Eye (tissue), 1 donor: ENCODE data around the gene HDAC4.
A peak's percentile ranks its signal among the peaks of the same experiment; 100 is the strongest.
"Not testable (repeated sequence)": the region's sequence is repeated elsewhere in the genome, so short reads cannot be mapped to it uniquely, and the experiment has no call there.

Experiments used
- DNase-seq: peaks from one replicate; pipeline ENCODE4 v3.0.0-alpha.2; 2015

The HDAC4 gene

DNA sequence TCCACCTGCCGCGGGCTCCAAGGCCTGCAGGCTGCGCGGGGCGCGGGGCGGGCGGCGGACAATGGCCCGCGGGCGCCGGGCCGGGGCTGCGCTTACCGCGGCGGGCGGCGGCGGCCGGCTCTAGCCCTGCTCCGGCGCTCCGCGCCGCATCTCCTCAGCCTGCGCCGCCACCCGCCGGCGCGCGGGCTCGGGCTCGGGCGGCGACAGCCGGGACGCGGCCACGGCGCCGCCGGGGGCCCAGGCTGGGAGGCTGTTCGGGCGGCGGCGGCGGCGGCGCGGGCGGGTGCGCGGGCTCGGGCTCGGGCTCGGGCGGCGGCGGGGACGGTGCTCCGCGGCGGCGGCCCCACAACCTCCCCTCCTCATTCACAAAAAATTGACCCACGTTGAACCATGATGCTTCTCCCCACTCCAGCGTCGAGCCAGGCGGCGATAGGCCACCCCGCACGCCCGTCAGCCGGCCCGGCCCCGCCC lies at the start of gene HDAC4:
TSS of gene HDAC4 (minus strand) at position 425 of the 471 bp plus-strand sequence. CDS start 48,321 bp downstream, outside the sequence.
- no peak for DNase-seq

DNA sequence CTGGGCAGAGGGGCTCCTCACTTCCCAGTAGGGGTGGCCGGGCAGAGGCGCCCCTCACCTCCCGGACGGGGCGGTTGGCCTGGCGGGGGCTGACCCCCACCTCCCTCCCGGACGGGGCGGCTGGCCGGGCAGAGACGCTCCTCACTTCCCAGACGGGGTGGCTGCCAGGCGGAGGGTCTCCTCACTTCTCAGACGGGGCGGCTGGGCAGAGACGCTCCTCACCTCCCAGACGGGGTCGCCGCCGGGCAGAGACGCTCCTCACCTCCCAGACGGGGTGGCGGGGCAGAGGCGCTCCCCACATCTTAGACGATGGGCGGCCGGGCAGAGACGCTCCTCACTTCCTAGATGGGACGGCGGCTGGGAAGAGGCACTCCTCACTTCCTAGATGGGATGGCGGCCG lies 48.6 kb upstream of the HDAC4 start:
- DNase-seq, result not testable (repeated sequence)

DNA sequence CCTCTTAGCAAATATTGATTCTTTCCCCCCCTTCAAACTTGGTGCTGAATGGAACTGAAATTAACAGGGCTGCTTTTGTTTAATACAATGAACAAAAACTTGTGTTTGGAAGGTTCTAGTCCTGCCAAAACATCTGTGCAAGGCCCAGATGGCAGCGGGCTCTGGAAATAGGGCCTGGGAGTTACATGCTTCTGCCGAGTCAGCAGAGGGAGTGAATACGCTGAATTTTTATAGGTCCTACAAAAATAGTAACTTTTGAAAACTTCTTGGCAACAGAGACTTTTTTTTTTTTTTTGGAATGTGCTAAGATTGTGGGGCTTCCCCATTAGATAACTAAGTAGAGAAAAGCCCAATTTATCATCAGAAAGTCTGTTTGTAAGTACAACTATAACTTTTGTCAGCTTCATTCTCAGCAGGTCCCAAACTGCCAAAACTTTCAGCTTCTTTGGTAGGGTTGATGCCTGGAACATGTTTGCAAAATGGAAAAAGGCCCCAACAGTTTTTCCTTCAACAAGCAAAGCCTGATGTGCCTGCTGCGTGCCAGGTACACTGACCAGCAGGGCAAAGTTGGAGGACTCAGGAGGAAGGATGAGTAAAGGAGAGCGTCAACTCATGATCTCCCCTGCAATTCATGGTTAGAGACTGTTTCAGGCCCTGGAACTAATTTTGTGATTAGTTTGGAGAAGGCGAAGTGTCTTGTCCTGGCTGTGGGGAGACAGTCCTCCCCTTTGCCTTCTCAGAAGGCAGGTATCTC lies 45.1 kb upstream of the HDAC4 start:
- no peak for DNase-seq

DNA sequence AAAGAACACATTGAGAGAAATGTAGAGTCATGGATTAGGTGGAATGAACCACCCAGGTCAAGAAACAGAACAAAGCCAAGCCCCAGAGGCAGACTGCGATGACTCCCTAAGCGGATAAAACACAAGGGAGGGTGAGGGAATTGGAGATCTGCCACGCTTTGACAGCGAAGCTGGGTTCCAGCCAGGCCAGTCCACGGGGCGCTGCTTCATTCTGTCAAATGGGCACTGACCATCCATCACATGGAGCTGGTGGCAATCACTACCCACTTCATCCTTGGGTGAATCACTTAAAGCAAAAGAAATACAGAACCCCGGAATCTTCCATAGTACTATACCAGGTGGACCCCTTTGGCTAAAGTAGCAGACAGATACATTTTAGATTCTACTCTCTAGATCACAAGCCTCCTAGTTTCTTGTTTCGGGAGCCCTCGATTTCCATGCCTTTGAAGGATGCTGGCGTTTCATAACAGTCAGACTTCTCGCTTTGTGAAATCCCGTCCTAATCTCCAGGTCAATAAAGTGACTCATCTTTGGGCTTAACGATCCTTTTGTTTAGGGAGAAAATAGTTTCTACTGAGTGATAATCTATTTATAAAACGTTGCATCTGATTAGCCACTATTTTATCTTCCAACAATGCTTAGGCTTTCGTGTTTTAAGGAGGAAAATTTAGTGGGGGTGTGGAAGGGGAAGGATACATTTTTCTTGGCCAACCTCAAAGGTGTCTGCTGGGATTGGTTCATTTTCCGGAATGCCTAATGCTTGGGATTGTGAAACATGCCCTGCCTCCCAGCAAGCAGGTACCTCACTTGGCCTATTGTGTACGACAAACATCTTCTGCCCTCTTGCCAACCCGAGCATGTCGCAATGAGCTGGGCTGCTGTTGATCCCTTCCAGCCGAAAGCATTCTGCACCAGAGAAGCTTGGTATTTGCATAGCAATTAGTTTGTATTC lies 44.1 kb upstream of the HDAC4 start:
- DNase-seq, result no peak

DNA sequence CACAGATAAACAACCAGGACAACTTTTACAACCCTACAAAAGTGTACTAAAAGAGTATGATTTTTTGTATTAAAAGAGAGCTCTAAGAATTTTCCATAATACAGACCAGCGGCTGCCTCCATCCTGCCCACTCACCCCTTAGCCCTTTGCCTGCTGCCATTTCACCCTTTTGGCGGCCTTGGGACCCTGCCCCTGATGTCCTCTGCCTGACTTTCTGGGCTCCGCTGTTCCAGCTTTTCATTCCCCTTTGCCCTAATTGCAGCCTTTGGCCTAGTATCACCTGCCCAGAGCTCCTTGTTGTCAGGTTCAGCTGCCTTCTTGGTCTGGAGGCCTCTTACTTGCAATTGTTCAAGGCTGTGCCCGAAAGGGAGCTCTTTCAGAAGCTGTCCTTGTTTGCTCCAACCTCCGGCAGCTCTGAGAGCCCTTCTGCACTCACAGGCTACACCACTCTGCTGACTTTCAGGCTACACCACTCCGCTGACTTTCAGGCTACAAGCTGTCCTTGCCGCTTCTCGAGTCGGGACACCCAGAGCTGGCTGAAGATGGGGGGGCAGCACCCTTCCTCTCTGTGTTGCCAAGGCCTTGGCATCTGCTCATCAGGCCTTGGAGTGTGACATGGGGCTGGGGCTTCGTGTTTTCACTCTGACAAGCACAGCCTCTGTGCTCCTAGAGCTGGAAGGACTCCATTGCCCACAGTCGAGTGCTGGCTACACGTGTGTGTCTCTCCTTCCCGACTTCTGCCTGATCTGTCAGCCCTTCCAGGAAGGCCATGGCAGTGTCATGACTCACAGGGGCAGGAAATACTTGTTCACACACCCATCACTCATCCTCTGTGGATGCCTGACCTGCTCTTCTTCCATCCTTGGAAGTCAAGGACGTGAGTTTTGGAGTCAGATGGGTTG lies 43.1 kb upstream of the HDAC4 start:
- DNase-seq, result no peak

DNA sequence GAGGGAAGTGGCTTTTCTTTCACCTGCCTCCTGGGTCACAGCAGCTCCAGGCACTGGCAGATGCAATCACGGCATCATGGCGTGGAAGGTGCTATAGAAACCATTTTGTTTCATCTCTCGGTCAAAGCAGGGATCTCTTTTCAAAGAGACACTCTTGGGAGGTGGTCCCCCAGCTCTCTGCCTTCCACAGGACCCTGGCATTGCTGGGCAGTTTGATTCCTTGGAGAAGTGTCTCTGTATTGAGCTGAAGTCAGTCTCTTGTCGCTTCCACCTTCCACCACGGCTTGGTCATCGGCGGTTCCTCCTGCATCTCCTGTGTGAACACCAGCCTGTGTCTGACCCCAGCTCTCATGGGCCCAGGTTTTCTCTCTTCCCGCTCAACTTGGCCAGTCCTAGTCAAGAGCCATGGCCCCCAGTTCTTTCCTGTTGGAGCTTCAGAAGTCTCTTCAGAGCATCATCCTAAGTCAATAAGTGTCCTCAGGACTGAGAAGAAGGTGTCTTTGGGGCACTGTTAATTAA lies 42.3 kb upstream of the HDAC4 start:
- no peak for DNase-seq

DNA sequence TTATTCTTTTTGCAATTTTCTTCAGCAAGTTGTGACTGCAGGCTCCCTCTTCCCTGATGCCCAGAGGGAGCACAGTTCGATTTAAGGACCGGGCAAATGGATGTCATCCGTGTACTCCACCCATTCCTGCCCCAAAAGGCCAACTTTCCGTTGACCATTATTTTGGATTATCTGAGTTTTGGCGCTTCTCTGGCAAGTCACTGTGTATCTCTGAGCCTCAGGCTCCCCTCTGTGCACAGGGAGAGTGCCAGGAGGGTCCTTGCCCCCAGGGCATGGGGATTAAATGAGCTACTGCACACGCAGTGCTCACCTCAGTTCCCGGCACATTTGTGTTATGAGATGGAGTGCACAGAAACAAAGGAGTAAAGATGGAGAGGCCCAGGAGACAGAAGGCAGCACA lies 41.4 kb upstream of the HDAC4 start:
- DNase-seq, result no peak

DNA sequence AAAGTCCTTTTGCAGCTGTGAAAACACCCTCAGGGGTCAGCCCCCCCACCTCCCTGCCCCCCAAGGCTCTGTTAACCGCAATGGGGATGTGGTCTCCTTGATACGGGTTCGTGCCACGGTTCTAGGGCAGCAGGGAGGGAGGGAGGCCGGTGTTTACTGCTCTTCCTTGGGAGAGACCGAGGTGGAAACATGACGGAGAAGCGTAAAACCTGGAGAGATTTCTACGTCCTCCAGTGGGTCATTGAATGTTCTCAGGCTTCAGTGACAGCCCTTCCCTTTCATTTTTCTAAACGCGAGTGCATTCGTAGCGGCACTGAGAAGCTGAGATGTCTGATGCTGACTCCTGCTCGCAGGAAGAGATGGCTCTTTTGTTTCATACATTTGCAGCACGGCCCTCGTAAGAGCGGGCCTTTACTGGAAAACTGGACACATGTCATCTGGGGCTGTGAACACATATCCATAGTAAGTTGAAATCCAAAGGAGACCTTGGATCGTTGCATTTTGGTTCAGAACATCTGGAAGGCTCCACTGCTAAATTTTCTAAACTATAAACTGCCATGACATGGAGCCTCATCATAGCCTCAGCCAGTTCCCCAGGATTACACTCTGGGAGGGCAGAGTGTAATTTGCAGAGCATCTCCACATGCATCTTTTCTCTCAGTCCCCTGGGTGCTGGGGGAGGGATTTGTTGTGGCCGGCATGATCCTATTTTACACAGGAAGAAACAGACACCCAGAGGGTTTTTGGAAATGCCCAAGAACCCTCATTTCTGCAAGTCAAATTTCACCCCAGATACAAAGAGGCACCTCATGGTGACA lies 40.6 kb upstream of the HDAC4 start:
- peak; percentile 69 for DNase-seq

DNA sequence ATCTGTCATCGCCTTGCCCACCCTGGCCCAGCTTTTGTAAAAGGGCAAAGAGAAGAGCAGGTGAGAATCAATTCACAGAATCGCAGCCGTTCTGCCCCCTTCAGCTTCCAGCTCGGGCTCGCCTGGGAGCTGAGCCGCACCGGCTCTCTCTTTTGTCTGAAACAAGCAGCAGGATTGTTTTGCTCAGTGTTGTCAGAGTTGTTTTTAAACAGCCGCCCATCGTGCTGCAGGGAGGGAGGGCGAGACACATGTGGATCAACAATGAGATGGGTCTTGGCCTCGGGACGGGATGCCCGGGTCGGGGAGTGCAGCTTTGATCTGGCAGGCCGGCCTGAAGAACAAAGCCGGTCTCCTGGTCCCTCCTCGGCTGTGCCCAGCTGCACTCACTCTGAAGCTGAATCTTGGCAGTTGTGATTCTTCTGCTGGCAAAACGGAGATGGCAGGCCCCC lies 39.7 kb upstream of the HDAC4 start:
- DNase-seq, result peak; percentile 80

DNA sequence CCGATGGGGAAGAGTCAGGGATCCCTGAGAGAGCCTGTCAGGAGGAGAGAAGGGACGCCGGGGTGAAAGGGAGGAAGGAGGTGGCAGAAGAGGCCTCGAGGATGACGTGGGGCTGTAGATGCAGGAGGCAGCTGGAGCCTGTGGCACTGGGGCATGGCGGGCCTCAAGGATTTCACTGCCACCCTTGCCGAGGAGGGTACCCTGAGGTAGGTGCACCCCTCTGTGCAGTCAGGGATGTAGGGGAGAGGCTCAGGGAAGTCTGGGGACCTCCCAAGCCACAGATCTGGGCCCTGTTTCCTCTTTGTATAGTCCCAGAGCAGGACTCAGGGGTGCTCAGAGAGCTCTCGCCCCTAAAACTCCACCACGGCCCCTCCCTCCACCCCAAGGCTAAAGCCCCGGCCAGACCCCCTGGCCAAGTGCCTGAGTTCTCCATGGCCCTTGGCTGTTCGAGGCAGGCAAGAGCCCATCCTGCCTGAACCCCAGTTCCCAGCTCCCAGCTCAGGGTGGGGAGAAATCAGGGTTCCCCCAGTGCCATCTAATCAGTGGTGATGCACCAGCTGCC lies 39.0 kb upstream of the HDAC4 start:
- no peak for DNase-seq

DNA sequence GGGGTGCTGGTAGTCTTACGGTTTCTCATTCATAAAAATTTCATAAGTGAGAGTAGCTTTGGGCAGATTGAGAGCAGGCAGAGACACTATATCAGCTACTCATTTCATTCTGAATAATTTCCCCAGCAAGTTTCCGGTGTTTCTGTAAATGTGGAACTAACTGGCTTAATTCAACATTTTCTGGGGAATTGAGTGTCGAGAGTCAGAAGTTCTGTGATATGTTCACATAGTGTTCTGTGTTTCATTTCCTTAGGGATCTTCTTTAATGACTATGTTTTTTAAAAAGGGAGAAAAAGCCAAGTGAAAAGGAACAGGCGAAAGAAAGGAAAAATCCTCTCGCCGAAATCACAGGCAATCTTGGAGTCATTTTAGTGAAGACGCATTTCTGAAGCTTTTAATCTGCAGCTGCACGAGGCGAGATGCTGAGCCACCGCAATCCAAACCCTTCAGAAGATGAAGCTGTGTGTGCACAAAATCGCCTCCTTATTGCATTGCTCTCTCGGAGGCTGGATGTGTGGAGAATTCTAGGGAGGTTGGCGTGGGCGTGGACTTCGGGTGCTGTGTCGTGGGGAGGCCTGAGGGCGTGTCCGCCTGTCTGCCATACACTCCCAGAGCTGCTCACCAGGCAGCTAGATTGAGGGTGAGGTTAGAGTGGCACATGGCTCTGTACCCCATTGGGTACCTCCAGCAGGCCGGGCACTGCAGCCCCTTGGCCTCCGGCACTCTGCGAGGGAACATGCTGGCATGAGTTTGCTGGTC lies 38.4 kb upstream of the HDAC4 start:
- DNase-seq, result peak; percentile 7

DNA sequence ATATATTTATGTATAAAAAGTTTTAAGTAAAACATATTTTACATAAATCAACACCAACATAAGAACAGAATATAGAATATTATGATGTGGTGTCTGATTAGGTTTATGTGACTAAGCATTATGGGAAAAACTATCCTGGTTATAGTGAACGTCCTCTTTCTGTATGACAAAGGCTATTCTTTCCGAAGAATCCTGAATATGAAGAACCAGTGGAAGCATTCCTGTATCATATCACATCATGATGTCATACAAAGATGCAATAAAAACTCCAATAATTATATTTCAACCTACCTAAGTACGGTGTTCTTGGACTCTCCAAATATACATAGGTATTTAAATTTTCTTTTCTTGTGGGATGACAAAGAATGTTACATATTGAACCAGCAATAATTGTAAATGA lies 37.5 kb upstream of the HDAC4 start:
- DNase-seq, result no peak

DNA sequence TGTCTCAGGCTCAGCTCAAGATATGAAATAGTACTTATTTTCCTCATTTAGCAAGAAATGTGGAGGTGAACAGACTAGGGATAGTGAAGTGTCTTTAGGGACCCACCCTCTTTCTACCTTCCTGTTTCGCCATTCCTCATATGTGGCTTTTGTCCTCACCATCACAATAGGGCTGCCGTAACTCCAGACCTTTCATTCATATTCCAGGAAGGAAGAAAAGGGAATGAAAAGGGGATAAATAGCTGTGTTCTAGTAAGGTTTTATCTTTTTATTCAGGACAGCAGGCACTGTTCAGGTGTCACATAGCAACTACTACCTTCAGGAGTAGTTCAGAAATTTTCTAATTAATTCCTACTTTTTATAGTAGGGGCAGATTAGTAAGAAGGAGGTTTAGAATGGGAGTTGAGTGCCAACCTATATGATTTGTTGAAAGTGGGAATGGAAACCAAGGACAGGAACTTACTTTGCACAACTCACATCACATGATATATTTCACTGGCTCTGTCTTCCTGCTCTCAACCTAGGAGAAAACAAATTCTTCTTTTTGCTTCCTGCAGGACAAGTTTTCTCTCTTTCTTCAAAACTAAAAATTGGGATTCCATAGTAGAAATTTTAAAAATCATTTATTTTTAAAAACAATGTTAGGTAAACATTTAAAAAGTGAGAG lies 36.0 kb upstream of the HDAC4 start:
- DNase-seq, result no peak

DNA sequence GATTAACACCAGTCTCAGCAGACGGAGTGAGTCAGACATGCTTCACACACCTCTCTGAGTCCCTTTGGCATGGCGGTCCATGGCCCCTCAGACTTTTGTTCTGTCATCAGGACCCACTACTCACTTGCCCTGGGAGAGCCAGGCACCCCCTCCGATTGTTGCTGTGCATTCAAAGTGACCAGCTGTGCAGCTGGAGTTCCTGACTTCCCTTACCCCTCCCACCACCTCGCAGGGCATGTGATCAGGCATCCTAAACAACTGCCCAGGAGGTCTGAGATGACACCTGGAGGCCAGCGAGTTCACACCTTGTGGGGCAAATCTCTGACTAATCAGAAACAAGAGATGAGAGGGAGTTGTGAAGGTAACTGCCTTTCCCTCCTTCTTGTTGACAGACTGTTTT lies 35.3 kb upstream of the HDAC4 start:
- no peak for DNase-seq

DNA sequence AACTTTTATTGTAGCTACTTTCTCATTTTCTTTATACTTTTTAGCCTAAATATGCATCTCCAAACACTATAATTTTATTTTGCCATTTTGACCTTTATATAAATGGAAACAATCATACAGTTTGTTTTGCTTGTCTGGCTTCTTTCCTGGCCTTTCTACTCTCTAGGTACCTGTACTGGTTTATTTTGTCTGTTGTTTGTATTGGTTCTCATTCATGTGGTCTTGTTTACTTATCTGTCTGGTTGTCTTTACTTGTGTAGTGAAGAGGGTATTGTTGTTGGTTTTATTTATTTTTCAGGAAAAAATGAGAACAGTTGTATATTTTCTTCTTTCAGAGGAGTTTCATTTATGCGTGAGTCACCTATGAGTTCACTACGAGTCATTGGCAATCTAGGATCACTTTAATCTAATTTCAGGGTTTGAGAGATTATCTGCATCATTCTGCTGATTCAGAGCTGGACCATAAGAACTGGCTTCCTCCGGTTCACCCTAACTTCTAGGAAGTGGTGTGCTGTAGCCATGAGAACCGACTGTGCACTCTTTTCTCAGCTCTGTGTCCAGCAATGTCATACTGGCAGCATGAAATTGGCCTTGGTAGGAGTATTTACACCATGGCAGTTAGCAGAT lies 33.1 kb upstream of the HDAC4 start:
- DNase-seq, result no peak

DNA sequence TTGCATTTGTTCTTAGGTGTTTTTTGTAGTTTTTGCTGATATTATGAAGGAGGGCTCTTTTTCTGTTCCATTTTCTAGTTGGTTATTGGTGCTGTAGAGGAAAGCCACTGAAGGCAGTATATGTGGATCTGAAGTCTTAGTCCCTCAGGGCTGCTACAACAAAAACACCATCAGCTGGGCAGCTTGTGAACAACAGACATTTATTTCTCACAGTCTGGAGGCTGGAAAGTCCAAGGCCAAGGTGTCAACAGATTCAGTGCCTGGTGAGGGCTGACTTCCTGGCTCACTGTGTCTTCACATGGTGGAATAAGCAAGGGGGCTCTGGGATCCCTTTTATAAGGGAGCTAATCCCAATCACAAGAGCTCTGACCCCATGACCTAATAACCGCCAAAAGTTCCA lies 31.4 kb upstream of the HDAC4 start:
- DNase-seq, result no peak

DNA sequence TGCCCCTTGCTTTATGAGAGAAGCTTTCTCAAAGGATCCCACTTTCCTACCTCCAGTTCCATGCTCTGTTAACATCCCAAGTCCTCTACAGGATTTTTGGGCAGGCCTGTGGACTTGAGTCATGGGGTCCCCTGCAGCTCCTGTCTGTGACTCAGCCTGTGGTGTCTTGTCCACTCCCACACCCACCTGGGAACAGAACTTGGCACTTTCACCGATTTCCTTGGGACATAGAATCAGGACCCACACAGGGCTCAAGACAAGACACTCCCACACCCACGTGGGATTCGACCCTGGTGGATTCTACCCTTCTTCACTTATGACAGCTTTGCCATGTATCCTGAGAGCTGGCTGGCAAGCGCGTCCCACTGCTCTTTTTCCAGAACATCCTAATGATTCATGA lies 30.7 kb upstream of the HDAC4 start:
- no peak for DNase-seq

DNA sequence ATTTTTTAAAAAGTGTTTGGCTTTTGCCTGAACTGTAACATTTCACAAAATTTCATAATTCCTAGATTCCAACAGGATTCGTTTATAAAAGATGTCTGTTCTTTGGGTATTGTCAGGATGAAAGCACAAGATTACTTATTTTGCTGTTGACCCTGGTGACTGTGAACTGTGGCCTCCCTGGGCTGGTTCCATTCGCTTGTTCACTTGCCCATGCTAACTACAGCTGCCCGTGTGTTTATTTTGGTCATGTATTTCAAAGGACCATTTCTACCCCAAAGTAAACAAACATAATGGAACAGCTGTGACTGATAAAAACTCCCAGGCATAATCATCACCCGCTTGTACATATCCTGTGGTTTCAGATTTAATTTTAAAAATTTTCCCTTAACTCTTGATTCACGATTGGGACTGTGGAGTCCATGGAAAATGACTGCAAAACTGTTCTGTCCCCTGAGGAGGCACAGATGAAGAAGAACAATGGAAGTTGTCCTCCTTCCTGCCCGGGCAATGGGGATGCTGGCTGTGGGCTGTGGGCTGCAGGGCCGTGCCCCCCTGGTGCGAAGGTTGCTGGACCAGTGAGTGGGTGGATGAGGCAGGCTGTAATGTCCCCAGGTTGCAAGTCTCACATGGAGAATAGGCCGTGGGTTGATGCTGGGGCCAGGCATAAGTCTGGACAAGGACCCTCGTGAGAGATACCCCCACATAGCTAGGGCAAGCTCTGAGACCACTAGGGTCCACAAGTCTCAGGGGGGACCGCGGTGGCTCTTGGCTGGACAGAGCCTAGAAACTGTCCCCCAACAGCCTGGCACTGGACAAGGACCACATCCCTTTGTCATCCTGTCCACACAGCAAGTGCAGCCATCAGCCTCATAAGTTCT lies 28.9 kb upstream of the HDAC4 start:
- DNase-seq, result no peak
